HG02970 (cell line): ENCODE results near the gene SLC26A8.
"Not testable (repeated sequence)": the region's sequence is repeated elsewhere in the genome, so short reads cannot be mapped to it uniquely, and the experiment has no call there.

ENCODE experiments used
- ATAC-seq: cut with Tn5 transposase; IDR thresholded peaks from one replicate; pipeline ENCODE4 v1.9.1; 2021; ENCODE audit warnings: mild to moderate bottlenecking, moderate library complexity, moderate number of reproducible peaks; ENCODE audit not compliant: unreplicated experiment, low FRiP score

SLC26A8 gene

GRCh38 chr6:36018339-36018738, 6.1 kb downstream of the SLC26A8 start:
- ATAC-seq: no peak

GRCh38 chr6:36015666-36016065, 8.8 kb downstream of the SLC26A8 start:
- no peak for ATAC-seq

DNA sequence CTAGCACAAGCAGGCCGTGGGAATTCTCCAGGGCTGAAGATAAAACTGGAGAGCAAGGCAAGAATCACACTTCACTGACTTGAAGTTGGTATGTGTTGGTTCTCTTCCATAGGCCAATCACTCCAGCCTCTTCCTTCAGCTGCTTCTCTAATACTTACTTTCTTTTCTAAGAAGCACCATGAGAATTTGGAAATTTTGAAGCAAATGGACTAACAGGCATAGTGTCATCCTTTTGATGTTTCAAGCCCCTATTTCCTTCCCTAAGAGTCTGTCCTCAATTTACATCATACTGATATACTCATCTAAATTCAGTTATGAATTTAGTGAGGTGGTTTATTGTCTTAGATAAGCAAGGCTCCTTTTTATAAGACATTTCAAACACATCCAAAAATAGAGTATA, 24.0 kb downstream of the SLC26A8 start:
- no peak for ATAC-seq

GRCh38 chr6:35993150-35993549, 31.3 kb downstream of the SLC26A8 start:
- ATAC-seq: no peak

DNA sequence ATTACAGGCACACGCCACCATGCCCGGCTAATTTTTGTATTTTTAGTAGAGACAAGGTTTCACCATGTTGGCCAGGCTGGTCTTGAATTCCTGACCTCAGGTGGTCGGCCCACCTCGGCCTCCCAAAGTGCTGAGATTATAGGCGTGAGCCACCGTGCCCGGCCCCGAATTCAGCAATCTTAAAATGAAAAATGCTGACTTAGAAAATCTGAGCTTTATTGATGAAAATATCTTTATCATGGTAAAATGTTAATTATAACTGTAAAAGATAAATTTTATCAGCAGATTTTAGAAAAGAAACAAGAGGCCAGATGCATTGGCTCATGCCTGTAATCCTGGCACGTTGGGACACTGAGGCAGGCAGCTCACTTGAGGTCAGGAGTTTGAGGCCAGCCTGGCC, 36.4 kb downstream of the SLC26A8 start:
- ATAC-seq: not testable (repeated sequence)

DNA sequence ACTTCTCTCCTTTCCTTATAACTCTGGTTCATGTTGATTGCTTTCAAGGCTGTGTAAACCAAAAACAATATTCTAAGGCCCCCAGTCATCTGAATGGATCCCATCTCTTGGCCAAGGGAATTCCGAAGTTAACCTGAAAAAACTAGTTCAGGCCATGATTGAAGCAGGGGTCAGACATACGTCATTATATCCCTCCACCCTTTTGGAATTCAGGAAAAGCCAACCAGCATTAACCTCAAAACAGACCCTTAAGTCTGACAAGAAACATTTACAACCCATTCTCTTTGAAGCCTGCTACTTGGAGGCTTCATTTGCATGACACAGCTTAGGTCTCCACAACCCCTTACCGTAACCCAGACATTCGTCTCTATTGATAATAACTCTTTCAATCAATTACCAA, 39.7 kb downstream of the SLC26A8 start:
- no peak for ATAC-seq

DNA sequence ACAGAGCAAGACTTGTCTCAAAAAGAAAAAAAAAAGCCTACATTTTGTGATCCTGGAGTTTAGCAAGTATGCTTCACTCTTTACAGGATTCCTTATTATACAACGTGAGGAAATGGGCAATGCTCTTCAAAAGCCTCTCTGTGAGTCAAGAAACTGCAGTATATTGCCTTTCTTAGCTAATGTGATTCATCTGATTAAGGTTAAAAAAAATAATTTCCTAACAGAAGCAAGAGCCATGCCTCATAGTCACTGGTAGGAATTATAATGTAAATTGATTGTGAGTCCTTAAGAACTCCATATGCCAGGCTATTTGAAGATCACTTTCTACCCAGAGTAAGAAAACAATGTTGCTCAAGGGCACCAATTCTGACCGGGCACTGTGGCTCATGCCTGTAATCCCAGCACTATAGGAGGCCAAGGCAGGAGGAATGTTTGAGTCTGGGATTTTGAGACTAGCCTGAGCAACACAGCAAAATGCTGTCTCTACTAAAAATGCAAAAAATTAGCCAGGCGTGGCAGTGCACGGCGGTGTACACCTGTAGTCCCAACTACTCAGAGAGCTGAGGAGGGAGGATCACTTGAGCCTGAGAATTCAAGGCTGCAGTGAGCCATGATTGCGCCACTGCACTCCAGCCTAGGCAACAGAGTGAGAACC, 43.3 kb downstream of the SLC26A8 start:
- no peak for ATAC-seq

DNA sequence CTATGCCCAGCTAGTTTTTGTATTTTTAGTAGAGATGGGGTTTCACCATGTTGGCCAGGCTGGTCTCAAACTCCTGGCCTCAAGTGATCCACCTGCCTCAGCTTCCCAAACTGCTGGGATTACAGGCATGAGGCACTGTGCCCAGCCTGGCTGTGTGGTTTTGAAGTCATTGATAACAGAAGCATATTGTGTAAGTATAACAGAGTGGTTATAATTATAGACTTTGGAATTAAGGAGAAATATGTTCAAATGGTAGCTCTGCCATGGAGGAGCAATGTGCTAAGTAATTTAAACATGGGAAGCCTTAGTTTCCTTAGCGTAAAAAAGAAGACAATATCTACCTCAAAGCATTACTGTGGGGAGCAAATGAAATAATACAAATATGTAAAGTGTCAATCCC, 44.3 kb downstream of the SLC26A8 start:
- ATAC-seq: not testable (repeated sequence)

DNA sequence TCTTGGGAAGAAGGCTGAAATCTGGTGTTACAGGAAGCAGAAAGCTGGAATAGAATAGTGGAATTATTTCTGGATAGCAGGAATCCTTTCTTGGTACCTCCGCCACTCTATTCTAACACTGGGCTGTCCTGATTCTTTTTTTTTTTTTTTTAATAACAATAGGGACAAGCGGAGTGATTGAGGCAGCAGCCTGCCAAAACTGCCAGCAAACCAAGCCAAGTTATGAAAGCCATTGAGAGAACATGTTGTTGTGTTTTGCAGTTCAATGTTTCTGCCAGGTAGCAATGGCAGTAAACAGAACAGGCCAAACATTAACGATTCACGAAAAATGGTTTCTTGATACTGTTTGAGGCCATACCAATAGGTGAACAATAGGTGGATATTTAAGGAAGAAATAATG, 47.1 kb downstream of the SLC26A8 start:
- no peak for ATAC-seq

- no peak for ATAC-seq
Measured at GRCh38 chr6:35973670-35974222, 50.7 kb downstream of the SLC26A8 start.

- no peak for ATAC-seq
Measured at GRCh38 chr6:35972471-35973367, 51.7 kb downstream of the SLC26A8 start.

DNA sequence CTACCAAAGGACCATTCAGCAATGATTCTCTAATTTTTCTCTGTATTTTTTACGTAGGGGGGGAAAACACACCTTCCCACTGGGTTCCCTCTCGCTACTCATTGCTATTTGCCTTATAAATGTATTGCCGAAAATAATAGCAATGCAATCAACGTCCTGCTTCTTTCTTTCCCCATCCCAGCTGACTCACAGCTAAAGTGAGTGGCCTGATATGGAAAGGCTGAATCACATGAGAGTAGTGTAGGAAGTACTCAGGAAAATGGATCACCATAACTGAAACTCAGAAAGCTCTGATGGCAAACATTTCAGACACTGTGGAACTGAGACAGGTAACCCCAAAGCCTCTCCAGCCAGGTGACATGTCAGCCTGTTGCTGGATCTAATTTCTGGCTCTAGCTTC, 54.3 kb downstream of the SLC26A8 start:
- no peak for ATAC-seq

GRCh38 chr6:35969646-35970045, 54.8 kb downstream of the SLC26A8 start:
- ATAC-seq: no peak

DNA sequence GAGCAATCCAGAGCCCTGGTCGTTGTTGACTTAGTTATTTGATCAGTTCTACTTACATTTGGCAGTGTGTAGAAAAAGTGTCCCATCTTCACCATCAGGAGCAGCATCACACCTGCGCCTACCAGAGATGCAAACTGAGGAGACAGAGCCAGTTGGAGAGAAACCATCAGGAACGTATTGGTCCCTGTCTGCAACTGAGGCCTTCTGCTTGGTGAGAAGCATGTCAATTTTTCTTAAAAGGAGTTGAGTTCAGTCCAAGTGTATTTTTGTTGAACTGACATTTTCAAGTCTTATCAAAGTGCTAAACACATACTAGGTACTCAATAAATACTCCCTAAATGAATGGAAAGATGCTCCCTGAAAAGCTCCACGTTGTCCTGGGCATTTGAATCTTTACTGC, 55.6 kb downstream of the SLC26A8 start:
- no peak for ATAC-seq

DNA sequence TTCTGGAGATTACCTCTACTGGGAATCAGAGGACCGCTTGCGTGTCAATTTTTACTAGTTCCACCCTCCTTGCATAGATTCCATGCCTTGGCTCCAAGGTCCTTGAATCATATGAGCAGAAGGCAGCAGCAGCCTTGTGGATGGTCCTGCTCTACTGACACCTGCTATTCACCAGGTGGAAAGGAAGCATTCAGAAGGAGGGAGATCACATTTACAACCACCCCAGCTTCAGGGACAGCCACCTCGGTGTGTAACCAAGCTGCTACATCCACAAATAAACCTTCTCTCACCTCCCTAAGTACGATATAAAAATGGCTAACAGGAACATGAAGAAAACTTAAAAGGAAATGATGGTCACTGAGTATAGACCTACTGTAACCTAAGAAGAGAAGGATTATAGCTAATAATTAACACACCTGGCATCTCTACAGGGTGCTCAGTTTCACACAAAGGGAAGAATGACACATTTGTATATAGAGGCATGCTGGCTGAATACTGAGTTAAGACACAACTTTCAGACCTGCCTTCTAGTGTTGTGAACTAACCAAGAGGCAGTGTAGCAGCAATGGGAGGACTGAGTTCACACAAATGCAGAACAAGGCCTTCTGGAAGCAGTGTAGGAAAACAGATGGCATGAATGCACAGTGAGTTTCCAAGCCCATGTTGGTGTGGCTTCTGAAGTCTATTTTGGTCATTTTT, 57.2 kb downstream of the SLC26A8 start:
- ATAC-seq: no peak

DNA sequence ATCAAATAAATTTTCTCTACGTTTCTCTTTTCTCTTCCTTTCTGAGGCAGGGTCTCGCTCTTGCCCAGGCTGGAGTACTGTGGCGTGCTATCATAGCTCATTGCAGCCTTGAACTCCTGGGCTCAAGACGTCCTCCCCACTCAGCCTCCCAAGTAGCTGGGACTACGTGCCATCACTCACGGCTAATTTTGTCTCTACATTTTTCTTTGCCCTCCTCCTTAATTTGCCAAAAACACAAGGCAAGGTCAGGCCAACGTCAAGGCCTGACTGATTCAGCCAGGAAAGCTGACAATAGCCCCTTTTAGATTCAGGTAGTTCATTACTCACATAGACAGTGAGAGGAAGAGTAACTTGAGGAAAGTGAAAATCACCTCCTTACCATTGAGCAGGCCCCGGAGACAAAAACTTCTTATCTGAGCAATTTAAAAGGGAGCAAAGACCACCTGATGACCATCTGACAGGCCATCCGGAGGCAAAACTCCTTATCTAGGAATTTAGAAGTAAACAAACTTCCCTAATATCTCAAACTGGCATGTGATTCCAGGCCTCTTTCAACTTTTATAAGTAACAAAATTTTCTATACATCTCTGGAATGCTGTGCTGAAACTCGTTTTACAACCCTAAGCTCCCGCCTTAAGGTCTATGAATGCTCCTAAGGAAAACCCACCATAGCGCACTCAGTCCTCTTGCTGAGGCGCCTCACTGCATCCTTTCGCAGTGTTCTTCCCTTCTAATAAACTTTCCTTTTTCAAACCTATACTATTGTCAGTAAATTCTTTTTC, 61.5 kb downstream of the SLC26A8 start:
- no peak for ATAC-seq

DNA sequence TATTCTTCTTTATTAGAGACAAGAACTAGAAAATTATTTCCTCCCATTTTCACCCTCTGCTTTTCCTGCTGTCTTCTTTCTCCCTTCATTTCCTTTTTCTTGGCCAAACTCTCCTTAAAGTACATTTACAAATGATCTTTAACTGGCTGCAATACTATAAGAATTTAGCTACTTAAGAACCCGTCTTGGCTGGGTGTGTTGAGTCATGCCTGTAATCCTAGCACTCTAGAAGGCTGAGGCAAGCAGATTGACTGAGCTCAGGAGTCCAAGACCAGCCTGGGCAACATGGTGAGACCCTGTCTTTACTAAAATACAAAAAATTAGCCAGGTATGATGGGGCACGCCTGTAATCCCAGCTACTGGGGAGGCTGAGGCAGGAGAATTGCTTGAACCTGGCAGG, 64.3 kb downstream of the SLC26A8 start:
- no peak for ATAC-seq

DNA sequence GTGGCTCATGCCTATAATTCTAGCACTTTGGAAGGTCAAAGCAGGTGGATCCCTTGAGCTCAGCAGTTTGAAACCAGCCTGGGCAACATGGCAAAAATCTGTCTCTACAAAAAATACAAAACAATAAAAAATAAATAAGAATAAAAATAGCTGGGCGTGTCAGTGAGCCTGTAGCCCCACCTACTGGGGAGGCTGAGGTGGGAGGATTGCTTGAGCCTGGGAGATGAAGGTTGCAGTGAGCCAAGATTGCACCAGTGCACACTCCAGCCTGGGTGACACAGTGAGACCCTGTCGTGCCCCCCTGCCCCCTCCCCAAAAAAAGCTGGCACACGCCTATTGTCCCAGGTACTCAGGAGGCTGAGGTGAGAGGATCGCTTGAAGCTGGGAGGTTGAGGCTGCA, 68.5 kb downstream of the SLC26A8 start:
- no peak for ATAC-seq

DNA sequence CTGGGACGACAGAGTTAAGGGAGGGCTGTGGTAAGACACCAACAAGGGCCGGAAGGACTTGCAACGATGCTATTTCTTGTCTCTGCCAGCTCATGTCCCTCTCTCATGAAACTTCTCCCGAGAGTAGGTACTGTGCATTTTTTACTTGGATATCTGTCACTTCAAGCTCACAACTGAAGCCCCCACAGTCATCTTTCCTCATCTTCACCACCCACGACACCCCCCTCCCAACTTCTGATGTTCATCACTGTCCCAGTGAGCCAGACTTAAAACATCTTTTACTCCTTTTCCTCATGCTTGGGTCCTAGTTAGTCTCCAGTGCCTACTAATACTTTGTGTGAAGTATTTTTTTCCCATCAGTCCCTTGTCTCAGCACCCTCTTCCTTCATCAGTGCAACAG, 68.9 kb downstream of the SLC26A8 start:
- ATAC-seq: no peak

GRCh38 chr6:35955071-35955470, 69.4 kb downstream of the SLC26A8 start:
- no peak for ATAC-seq
